HEK293T (cell line): Measurements from ENCODE around the gene ACLY.

ENCODE experiments used
- CTCF ChIA-PET: fragments of 350-600 bp; formaldehyde crosslinking; extraction: SDS; loops from one replicate; lab custom pipeline; 2021; ENCODE audit warnings: antibody characterized with exemption, inconsistent platforms; lab: Yijun Ruan, JAX
- POLR2A ChIA-PET: fragments of 350-600 bp; formaldehyde crosslinking; extraction: SDS; loops from one replicate; lab custom pipeline; 2020; ENCODE audit warnings: antibody characterized with exemption, inconsistent platforms; lab: Yijun Ruan, JAX
- DNase-seq: peaks from one replicate; pipeline ENCODE4 v3.0.0; 2012; ENCODE audit warnings: mixed read lengths; ENCODE audit errors: extremely low spot score
- ARNT ChIP-seq: fragments of 450-650 bp; IDR thresholded peaks from 2 replicates; pipeline ENCODE4 v1.6.1; 2017; ENCODE audit warnings: mild to moderate bottlenecking
- BHLHE40 ChIP-seq: fragments of 450-650 bp; IDR thresholded peaks from 2 replicates; pipeline ENCODE4 v1.6.1; 2016; ENCODE audit warnings: mild to moderate bottlenecking, moderate library complexity, borderline replicate concordance
- CTBP1 ChIP-seq: fragments of 450-650 bp; IDR thresholded peaks from 2 replicates; pipeline ENCODE4 v1.6.1; 2016; ENCODE audit warnings: borderline replicate concordance
- ELF4 ChIP-seq: fragments of 450-650 bp; IDR thresholded peaks from 2 replicates; pipeline ENCODE4 v1.6.1; 2017; ENCODE audit warnings: antibody characterized with exemption
- FOXA1 ChIP-seq: fragments of 450-650 bp; IDR thresholded peaks from 2 replicates; pipeline ENCODE4 v1.6.1; 2016; ENCODE audit warnings: mild to moderate bottlenecking
- FOXK2 ChIP-seq: fragments of 450-650 bp; IDR thresholded peaks from 2 replicates; pipeline ENCODE4 v1.6.1; 2016; ENCODE audit warnings: mild to moderate bottlenecking
- FOXM1 ChIP-seq: fragments of 450-650 bp; IDR thresholded peaks from 2 replicates; pipeline ENCODE4 v1.6.1; 2017; ENCODE audit warnings: mild to moderate bottlenecking, borderline replicate concordance
- HDGF ChIP-seq: fragments of 450-650 bp; IDR thresholded peaks from 2 replicates; pipeline ENCODE4 v1.6.1; 2017; ENCODE audit warnings: antibody characterized with exemption, borderline replicate concordance
- L3MBTL2 ChIP-seq: fragments of 450-650 bp; conservative IDR thresholded peaks from 2 replicates; pipeline ENCODE4 v1.6.1; 2016; ENCODE audit warnings: mild to moderate bottlenecking
- LEF1 ChIP-seq: fragments of 450-650 bp; IDR thresholded peaks from 2 replicates; pipeline ENCODE4 v1.6.1; 2017; ENCODE audit warnings: mild to moderate bottlenecking, borderline replicate concordance
- NFRKB ChIP-seq: fragments of 450-650 bp; IDR thresholded peaks from 2 replicates; pipeline ENCODE4 v1.6.1; 2016; ENCODE audit warnings: mild to moderate bottlenecking, moderate library complexity
- SP1 ChIP-seq: fragments of 450-650 bp; IDR thresholded peaks from 2 replicates; pipeline ENCODE4 v1.6.1; 2017
- SUZ12 ChIP-seq: fragments of 450-650 bp; IDR thresholded peaks from 2 replicates; pipeline ENCODE4 v1.6.1; 2016; ENCODE audit warnings: mild to moderate bottlenecking
- TARDBP ChIP-seq: fragments of 450-650 bp; IDR thresholded peaks from 2 replicates; pipeline ENCODE4 v1.6.1; 2016
- ZNF384 ChIP-seq: fragments of 450-650 bp; IDR thresholded peaks from 2 replicates; pipeline ENCODE4 v1.6.1; 2016
- TF ChIP-seq, protein P1 (sequence below): fragments of 450-650 bp; IDR thresholded peaks from 2 replicates; pipeline ENCODE4 v1.6.1; 2016

The ACLY gene

GRCh38 chr17:41823580-41823979 lies 95.2 kb downstream of the ACLY start:
- no peak for DNase-seq
- ChIA-PET CTCF (no interaction called here), POLR2A (interaction anchor here (0.7 to 3.2 kb wide), 3 partner anchors 9 to 12 kb away, joined by 3 to 29 read pairs (median 8); partner anchors contain the start of genes FKBP10, NT5C3B and P3H4)
- TF ChIP-seq FOXM1: no peak
- no peak for TF ChIP-seq LEF1
- TF ChIP-seq ELF4: no peak
- TF ChIP-seq SP1: no peak
- TF ChIP-seq SUZ12: no peak
- no peak for TF ChIP-seq BHLHE40
- no peak for TF ChIP-seq CTBP1
- no peak for TF ChIP-seq L3MBTL2
- no peak for TF ChIP-seq TARDBP

GRCh38 chr17:41823141-41823524 lies 95.6 kb downstream of the ACLY start:
- DNase-seq: no peak
- ChIA-PET POLR2A (interaction anchor here (0.9 to 3.2 kb wide), 6 partner anchors 11 to 137 kb away, joined by 3 to 29 read pairs (median 4); partner anchors contain the start of genes EIF1, FKBP10, JUP and KLHL11), CTCF (interaction anchor here (1.0 kb wide), 1 partner anchor 19 kb away, joined by 3 read pairs; no protein-coding TSS in a partner anchor)
- TF ChIP-seq FOXK2: no peak
- TF ChIP-seq ARNT: no peak
- TF ChIP-seq LEF1: no peak
- no peak for TF ChIP-seq SUZ12
- TF ChIP-seq ZNF384: no peak
- TF ChIP-seq L3MBTL2: no peak
- TF ChIP-seq NFRKB: no peak
- no peak for TF ChIP-seq ELF4
- no peak for TF ChIP-seq FOXM1
- no peak for TF ChIP-seq CTBP1
- no peak for TF ChIP-seq SP1
- no peak for TF ChIP-seq TARDBP
- TF ChIP-seq, protein P1, sequence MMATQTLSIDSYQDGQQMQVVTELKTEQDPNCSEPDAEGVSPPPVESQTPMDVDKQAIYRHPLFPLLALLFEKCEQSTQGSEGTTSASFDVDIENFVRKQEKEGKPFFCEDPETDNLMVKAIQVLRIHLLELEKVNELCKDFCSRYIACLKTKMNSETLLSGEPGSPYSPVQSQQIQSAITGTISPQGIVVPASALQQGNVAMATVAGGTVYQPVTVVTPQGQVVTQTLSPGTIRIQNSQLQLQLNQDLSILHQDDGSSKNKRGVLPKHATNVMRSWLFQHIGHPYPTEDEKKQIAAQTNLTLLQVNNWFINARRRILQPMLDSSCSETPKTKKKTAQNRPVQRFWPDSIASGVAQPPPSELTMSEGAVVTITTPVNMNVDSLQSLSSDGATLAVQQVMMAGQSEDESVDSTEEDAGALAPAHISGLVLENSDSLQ: no peak
- TF ChIP-seq BHLHE40: no peak
- TF ChIP-seq HDGF: no peak
- TF ChIP-seq FOXA1: no peak

- POLR2A ChIA-PET: interaction anchor here (0.8 to 3.2 kb wide), 7 partner anchors 10 to 137 kb away, joined by 3 to 29 read pairs (median 3); partner anchors contain the start of genes EIF1, FKBP10, JUP and KLHL11
- CTCF ChIA-PET: interaction anchor here (0.8 to 1.0 kb wide), 2 partner anchors 11 to 19 kb away, joined by 3 read pairs; no protein-coding TSS in a partner anchor
- TF ChIP-seq HDGF: no peak
- no peak for DNase-seq
Observed at GRCh38 chr17:41822216-41823140, 96.3 kb downstream of the ACLY start.

- CTCF ChIA-PET: no interaction called here
- no peak for DNase-seq
- TF ChIP-seq FOXA1 (no peak), SP1 (no peak), ZNF384 (no peak), TARDBP (no peak), SUZ12 (no peak), L3MBTL2 (no peak), FOXM1 (no peak), HDGF (no peak), FOXK2 (no peak), ARNT (no peak), ELF4 (no peak), LEF1 (no peak), BHLHE40 (no peak), NFRKB (no peak), CTBP1 (no peak)
- TF ChIP-seq, protein P1: no peak
- POLR2A ChIA-PET: interaction anchor here (1.6 to 3.2 kb wide), 2 partner anchors 10 to 134 kb away, joined by 8 to 29 read pairs; partner anchors contain the start of genes EIF1, FKBP10 and P3H4
Observed at GRCh38 chr17:41821776-41822175, 97.0 kb downstream of the ACLY start.

DNA sequence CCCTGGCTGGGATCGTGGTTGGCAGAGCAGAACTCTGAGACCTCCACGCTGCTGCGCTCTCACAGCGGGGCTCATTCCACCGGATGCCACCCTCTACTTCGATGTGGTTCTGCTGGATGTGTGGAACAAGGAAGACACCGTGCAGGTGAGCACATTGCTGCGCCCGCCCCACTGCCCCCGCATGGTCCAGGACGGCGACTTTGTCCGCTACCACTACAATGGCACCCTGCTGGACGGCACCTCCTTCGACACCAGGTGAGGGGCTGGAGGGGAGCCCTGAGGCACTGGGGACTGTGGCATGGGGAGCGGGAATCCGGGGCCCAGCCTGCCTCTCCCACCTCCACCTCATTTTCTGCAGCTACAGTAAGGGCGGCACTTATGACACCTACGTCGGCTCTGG lies 100.7 kb downstream of the ACLY start:
- ChIA-PET POLR2A (no interaction called here), CTCF (no interaction called here)
- TF ChIP-seq L3MBTL2: no peak
- TF ChIP-seq TARDBP: no peak
- no peak for TF ChIP-seq FOXK2
- no peak for TF ChIP-seq LEF1
- TF ChIP-seq, protein P1: no peak
- TF ChIP-seq ELF4: no peak
- no peak for TF ChIP-seq CTBP1
- TF ChIP-seq ZNF384: no peak
- TF ChIP-seq ARNT: no peak
- no peak for TF ChIP-seq BHLHE40

More for the DNA sequence above, 100.7 kb downstream of the ACLY start:
- DNase-seq: no peak
